HepG2 (cell line): Measurements from ENCODE around the gene SPNS2. TPM values are rescaled to one million over a fixed set of nuclear protein-coding genes. Genes with fewer than 3 reads are reported as not detected.

Experiments used
- ATAC-seq: fragments of 200-7000 bp; cut with Tn5 transposase; 3 replicates; pipeline ENCODE4 v1.9.1; 2020; ENCODE audit warnings: mild to moderate bottlenecking, moderate library complexity
- BruUV-seq: library from RNA; stranded (reverse); fragments of 400-500 nt; replicated peaks from 2 replicates; lab custom pipeline; 2021; lab: Mats Ljungman, UMichigan
- CTCF ChIA-PET: fragments of 300-600 bp; formaldehyde crosslinking; extraction: SDS; loops from one replicate; lab custom pipeline; 2021; ENCODE audit warnings: low total read pairs, inconsistent platforms, low intra/inter-chr PET ratio; lab: Yijun Ruan, JAX
- POLR2A ChIA-PET: fragments of 350-600 bp; sonication (Branson Sonifier 250); formaldehyde crosslinking; loops from one replicate; lab custom pipeline; 2020; ENCODE audit warnings: antibody characterized with exemption, inconsistent platforms; lab: Yijun Ruan, JAX
- DNase-seq: peaks from one replicate; pipeline ENCODE4 v3.0.0-alpha.2; 2015; ENCODE audit warnings: low spot score
- FAIRE-seq: peaks from 3 replicates; lab custom pipeline; 2011; peaks lifted over from hg19 to GRCh38; lab: Jason Lieb, UNC
- H2AFZ ChIP-seq: one replicate; pipeline ENCODE4 v1.6.1; 2011; ENCODE audit warnings: low read length, inconsistent platforms
- H3K27ac ChIP-seq: fragments of 300-600 bp; 3 replicates; pipeline ENCODE4 v1.8.0; 2011; ENCODE audit warnings: mixed run types, mild to moderate bottlenecking, mixed read lengths, low read length, inconsistent platforms; ENCODE audit not compliant: insufficient read depth; ENCODE audit errors: extremely low read length
- H3K27me3 ChIP-seq, 2 experiments: fragments of 200-600 bp in 1 of 2; 2 replicates in 1 of 2; 3 replicates in 1 of 2; pipeline versions ENCODE4 v1.6.0 to v1.8.0; 2011; ENCODE audit warnings: low read length in 2 of 2, mild to moderate bottlenecking in 2 of 2, moderate library complexity in 2 of 2, inconsistent platforms in 1 of 2; ENCODE audit not compliant: insufficient read depth in 2 of 2, control insufficient read depth in 1 of 2
- H3K36me3 ChIP-seq, 2 experiments: fragments of 200-600 bp in 1 of 2; replicated peaks in 1 of 2; 2 replicates in 1 of 2; 3 replicates in 1 of 2; pipeline versions ENCODE4 v1.5.1 to v1.8.0; 2011; ENCODE audit warnings: low read length in 2 of 2, inconsistent platforms in 1 of 2; ENCODE audit not compliant: insufficient read depth in 2 of 2, control insufficient read depth in 1 of 2
- H3K4me1 ChIP-seq: 2 replicates; pipeline ENCODE4 v1.5.1; 2012; ENCODE audit warnings: low read length, inconsistent platforms; ENCODE audit not compliant: insufficient read depth
- H3K4me2 ChIP-seq: 2 replicates; pipeline ENCODE4 v1.6.0; 2011; ENCODE audit warnings: low read depth, low read length, inconsistent platforms
- H3K4me3 ChIP-seq, 3 experiments: fragments of 200-600 bp in 1 of 3; sonication (generic), shearing (Covaris generic) in 1 of 3; replicated peaks in 1 of 3; 2 replicates each; pipeline ENCODE4 v1.5.1; 2011 to 2016; ENCODE audit warnings: low read length in 3 of 3, inconsistent platforms in 2 of 3, low read depth in 2 of 3, mild to moderate bottlenecking in 2 of 3, control low read depth in 1 of 3, mixed read lengths in 1 of 3; ENCODE audit not compliant: insufficient read depth in 1 of 3
- H3K79me2 ChIP-seq: one replicate; pipeline ENCODE4 v1.6.1; 2011; ENCODE audit warnings: low read length, inconsistent platforms; ENCODE audit not compliant: insufficient read depth
- H3K9ac ChIP-seq: 2 replicates; pipeline ENCODE4 v1.6.0; 2011; ENCODE audit warnings: mild to moderate bottlenecking, low read depth, low read length, inconsistent platforms; ENCODE audit not compliant: insufficient read depth
- H3K9me3 ChIP-seq: 2 replicates; pipeline ENCODE4 v1.5.1; 2012; ENCODE audit warnings: mild to moderate bottlenecking, low read length
- H4K20me1 ChIP-seq: 2 replicates; pipeline ENCODE4 v1.6.0; 2011; ENCODE audit warnings: inconsistent platforms, mild to moderate bottlenecking, low read length, moderate library complexity; ENCODE audit not compliant: insufficient read depth
- AGO2 ChIP-seq: fragments of 200-400 bp; formaldehyde crosslinking; optimal IDR thresholded peaks from 2 replicates; pipeline ENCODE3; 2017; ENCODE audit warnings: mild to moderate bottlenecking, low read depth, low read length, moderate library complexity
- IKZF4 ChIP-seq: sonication (generic); formaldehyde crosslinking; IDR thresholded peaks from 2 replicates; pipeline ENCODE4 v1.5.1; 2020; ENCODE audit warnings: borderline replicate concordance, mild to moderate bottlenecking, low read depth, missing genetic modification reagents; ENCODE audit errors: not compliant biosample characterization
- MIER3 ChIP-seq: IDR thresholded peaks from 2 replicates; pipeline ENCODE4 v1.6.1; 2016; ENCODE audit warnings: missing compliant biosample characterization, borderline replicate concordance
- NBN ChIP-seq: fragments of 450-650 bp; conservative IDR thresholded peaks from 2 replicates; pipeline ENCODE4 v1.6.1; 2017
- NFE2L1 ChIP-seq: sonication (generic); formaldehyde crosslinking; IDR thresholded peaks from 2 replicates; pipeline ENCODE4 v1.4.0; 2020; ENCODE audit warnings: missing genetic modification reagents, mild to moderate bottlenecking, borderline replicate concordance
- POLR2AphosphoS2 ChIP-seq: IDR thresholded peaks from 2 replicates; pipeline ENCODE4 v1.6.1; 2011; ENCODE audit warnings: low read depth, low read length, improper control_type of control experiment
- RAD51 ChIP-seq: fragments of 450-650 bp; IDR thresholded peaks from 2 replicates; pipeline ENCODE4 v1.6.1; 2016; ENCODE audit warnings: borderline replicate concordance
- SRF ChIP-seq: IDR thresholded peaks from 2 replicates; pipeline ENCODE4 v1.6.1; 2011; ENCODE audit warnings: mild to moderate bottlenecking, low read depth, low read length, moderate library complexity
- ZNF101 ChIP-seq: sonication (generic); formaldehyde crosslinking; IDR thresholded peaks from 2 replicates; pipeline ENCODE4 v1.4.0; 2020; ENCODE audit warnings: mild to moderate bottlenecking, low read depth, missing genetic modification reagents, borderline replicate concordance
- ZNF564 ChIP-seq: sonication (generic); formaldehyde crosslinking; IDR thresholded peaks from 2 replicates; pipeline ENCODE4 v1.8.1; 2023; ENCODE audit warnings: mild to moderate bottlenecking, missing genetic modification reagents
- ZSCAN21 ChIP-seq: sonication (generic); formaldehyde crosslinking; IDR thresholded peaks from 2 replicates; pipeline ENCODE4 v1.8.0; 2022; ENCODE audit warnings: mild to moderate bottlenecking, missing genetic modification reagents, moderate library complexity, borderline replicate concordance
- WGBS: methylation state at CpG from one replicate; pipeline ENCODE4 v1.1.6; 2017; ENCODE audit warnings: low lambda C conversion rate; 5-methylcytosine and 5-hydroxymethylcytosine counted together
- in situ Hi-C: cut with HindIII; loops from 2 replicates; pipeline ENCODE4 v1.10.0; 2017; ENCODE audit warnings: low pct_unique_long_range_greater_than_20kb; ENCODE audit not compliant: extremely low pct_ligation_motif_present
- intact Hi-C: fragments of 100-400 bp; cut with micrococcal nuclease; formaldehyde crosslinking; loops from one replicate; pipeline ENCODE4 v1.10.0; 2022; ENCODE audit not compliant: unreplicated experiment
- polyA plus RNA-seq, 8 experiments: library from polyadenylated mRNA; depleted of rRNA in 3 of 8; stranded (reverse) in 7 of 8; unstranded in 1 of 8; fragments of >200 nt; fragmentation: Illumina TruSeq in 4 of 8; extraction: Trizol in 4 of 8; gene quantifications; 2 replicates each; pipeline versions ENCODE4 v1.2.1 to v1.2.3, GENCODE V29; 2011 to 2016; ENCODE audit warnings: low read depth in 4 of 8, missing spikeins in 1 of 8, mixed read lengths in 1 of 8; ENCODE audit not compliant: insufficient read depth in 1 of 8
- total RNA-seq, 5 experiments: library from RNA; depleted of rRNA; stranded (reverse); fragments of >200 nt; fragmentation: Illumina TruSeq; extraction: Trizol; gene quantifications; 2 replicates each; pipeline ENCODE4 v1.2.3, GENCODE V29; 2016; ENCODE audit warnings: low read depth in 1 of 5
- TF ChIP-seq, protein P1 (sequence below): sonication (generic); formaldehyde crosslinking; IDR thresholded peaks from 2 replicates; pipeline ENCODE4 v1.8.1; 2023; ENCODE audit warnings: missing genetic modification reagents, mild to moderate bottlenecking, borderline replicate concordance
- TF ChIP-seq, protein P2 (sequence below): sonication (generic); formaldehyde crosslinking; IDR thresholded peaks from 2 replicates; pipeline ENCODE4 v1.4.0; 2020; ENCODE audit warnings: missing genetic modification reagents
- TF ChIP-seq, protein P3 (sequence below): sonication (generic); formaldehyde crosslinking; IDR thresholded peaks from 2 replicates; pipeline ENCODE4 v1.5.0; 2020; ENCODE audit warnings: mild to moderate bottlenecking, missing genetic modification reagents, moderate library complexity

The SPNS2 gene
- total and polyA plus RNA-seq, 2 of the 13 experiments (the other 11 are each of a cell fraction or from before 2014, with no cell fraction given): 0.01 TPM; not detected in 1

DNA sequence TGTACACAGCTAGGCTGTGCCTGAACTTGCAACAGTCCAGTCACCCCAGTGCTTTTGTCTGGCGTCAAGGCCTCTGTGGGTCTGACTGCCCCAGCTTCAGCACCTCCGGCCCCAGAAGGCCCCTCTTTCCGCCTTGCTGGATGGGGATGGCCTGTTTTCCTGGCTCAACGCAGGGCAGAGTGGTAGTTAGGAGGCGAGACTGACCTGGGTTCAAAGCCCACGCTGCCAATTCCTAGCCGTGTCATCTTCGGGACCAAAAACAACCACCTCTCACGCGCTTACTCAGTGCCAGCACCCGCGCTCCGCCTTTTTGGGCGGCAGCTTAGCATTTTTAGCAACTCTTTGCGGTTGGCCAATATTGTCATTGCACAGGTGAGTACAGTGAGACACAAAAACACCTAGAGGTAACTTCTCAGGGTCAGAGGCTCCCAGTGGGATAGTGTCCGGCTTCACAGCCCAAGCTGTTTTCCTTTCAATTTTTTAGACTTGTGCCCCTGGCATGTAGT is 51.9 kb downstream of the SPNS2 start:
- Histone ChIP-seq H3K4me2 (no peak overlapping the region), H3K27me3 (no peaks in the 10 kb centered on the region), H3K27ac (no peak overlapping the region), H3K36me3 (peaks cover 41 to 76% of the 10 kb centered on the region in 2 experiments), H3K4me1 (peaks cover 14% of the 10 kb centered on the region), H2AFZ (no peak overlapping the region), H3K9me3 (no peaks in the 10 kb centered on the region), H4K20me1 (no peaks in the 10 kb centered on the region), H3K79me2 (peaks cover 16% of the 10 kb centered on the region), H3K9ac (no peak overlapping the region), H3K4me3 (no peak overlapping the region)
- TF ChIP-seq NFE2L1 (CRISPR knock-in tag) (no peak), ZSCAN21 (CRISPR knock-in tag) (no peak), AGO2 (peak; percentile 48), RAD51 (no peak), POLR2AphosphoS2 (no peak)
- TF ChIP-seq, protein P1, sequence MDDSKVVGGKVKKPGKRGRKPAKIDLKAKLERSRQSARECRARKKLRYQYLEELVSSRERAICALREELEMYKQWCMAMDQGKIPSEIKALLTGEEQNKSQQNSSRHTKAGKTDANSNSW (CRISPR knock-in tag): no peak
- no TSS peak for BruUV-seq
- intact Hi-C loops: no loop called here
- in situ Hi-C loops: loop anchor here (10.0 kb wide), 1 partner anchor 344 kb away; the partner anchor contains the start of gene C17orf107
- ChIA-PET POLR2A (interaction anchor here (0.9 kb wide), 1 partner anchor 11 kb away, joined by 3 read pairs; no protein-coding TSS in a partner anchor), CTCF (no interaction called here)
- WGBS: 96% methylated on average over 12 of the region's 16 CpGs
- ATAC-seq (no peak), DNase-seq (no peak), FAIRE-seq (no peak)

DNA sequence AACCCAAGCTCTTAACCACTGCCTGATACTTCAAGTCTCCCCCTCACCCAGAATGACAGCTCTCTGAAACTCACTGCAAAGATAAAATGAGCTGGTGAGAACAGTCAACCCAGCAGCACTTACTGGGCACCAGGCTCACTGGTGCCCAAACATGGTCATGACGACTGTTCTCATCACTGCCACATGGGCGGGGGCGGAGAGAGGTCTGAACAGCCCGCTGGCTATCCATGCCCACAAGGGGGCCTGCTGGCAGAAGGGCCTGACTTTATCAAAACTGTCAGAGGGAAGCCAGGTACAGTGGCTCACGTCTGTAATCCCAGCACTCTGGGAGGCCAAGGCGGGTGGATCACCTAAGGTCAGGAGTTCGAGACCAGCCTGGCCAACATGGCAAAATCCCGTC is 52.5 kb downstream of the SPNS2 start:
- no peak for FAIRE-seq
- Histone ChIP-seq H4K20me1 (no peaks in the 10 kb centered on the region), H2AFZ (no peak overlapping the region), H3K79me2 (peaks cover 16% of the 10 kb centered on the region), H3K4me2 (no peak overlapping the region), H3K4me3 (no peak overlapping the region), H3K4me1 (peaks cover 20% of the 10 kb centered on the region), H3K9me3 (no peaks in the 10 kb centered on the region), H3K27ac (no peak overlapping the region), H3K27me3 (no peaks in the 10 kb centered on the region), H3K36me3 (peaks cover 38 to 71% of the 10 kb centered on the region in 2 experiments), H3K9ac (no peak overlapping the region)
- intact Hi-C loops: no loop called here
- in situ Hi-C loops: loop anchor here (10.0 kb wide), 1 partner anchor 344 kb away; the partner anchor contains the start of gene C17orf107
- BruUV-seq: no TSS peak
- WGBS: 90% methylated on average over 6 of the region's 8 CpGs
- ChIA-PET CTCF (no interaction called here), POLR2A (interaction anchor here (0.9 to 1.1 kb wide), 2 partner anchors 12 to 13 kb away, joined by 3 read pairs; no protein-coding TSS in a partner anchor)
- ATAC-seq: 0 out of 3 replicates have a peak, but pooled peaks have one; percentile 11
- DNase-seq: peak; percentile 41
- TF ChIP-seq NBN (no peak), IKZF4 (CRISPR knock-in tag) (no peak), SRF (peak; percentile 83), MIER3 (no peak), ZNF564 (CRISPR knock-in tag) (no peak), ZNF101 (CRISPR knock-in tag) (no peak)
- TF ChIP-seq, protein P2, sequence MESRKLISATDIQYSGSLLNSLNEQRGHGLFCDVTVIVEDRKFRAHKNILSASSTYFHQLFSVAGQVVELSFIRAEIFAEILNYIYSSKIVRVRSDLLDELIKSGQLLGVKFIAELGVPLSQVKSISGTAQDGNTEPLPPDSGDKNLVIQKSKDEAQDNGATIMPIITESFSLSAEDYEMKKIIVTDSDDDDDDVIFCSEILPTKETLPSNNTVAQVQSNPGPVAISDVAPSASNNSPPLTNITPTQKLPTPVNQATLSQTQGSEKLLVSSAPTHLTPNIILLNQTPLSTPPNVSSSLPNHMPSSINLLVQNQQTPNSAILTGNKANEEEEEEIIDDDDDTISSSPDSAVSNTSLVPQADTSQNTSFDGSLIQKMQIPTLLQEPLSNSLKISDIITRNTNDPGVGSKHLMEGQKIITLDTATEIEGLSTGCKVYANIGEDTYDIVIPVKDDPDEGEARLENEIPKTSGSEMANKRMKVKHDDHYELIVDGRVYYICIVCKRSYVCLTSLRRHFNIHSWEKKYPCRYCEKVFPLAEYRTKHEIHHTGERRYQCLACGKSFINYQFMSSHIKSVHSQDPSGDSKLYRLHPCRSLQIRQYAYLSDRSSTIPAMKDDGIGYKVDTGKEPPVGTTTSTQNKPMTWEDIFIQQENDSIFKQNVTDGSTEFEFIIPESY (CRISPR knock-in tag): peak; percentile 98
- TF ChIP-seq, protein P3, sequence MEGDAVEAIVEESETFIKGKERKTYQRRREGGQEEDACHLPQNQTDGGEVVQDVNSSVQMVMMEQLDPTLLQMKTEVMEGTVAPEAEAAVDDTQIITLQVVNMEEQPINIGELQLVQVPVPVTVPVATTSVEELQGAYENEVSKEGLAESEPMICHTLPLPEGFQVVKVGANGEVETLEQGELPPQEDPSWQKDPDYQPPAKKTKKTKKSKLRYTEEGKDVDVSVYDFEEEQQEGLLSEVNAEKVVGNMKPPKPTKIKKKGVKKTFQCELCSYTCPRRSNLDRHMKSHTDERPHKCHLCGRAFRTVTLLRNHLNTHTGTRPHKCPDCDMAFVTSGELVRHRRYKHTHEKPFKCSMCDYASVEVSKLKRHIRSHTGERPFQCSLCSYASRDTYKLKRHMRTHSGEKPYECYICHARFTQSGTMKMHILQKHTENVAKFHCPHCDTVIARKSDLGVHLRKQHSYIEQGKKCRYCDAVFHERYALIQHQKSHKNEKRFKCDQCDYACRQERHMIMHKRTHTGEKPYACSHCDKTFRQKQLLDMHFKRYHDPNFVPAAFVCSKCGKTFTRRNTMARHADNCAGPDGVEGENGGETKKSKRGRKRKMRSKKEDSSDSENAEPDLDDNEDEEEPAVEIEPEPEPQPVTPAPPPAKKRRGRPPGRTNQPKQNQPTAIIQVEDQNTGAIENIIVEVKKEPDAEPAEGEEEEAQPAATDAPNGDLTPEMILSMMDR (CRISPR knock-in tag): 0 out of 2 replicates have a peak, but pooled peaks have one; percentile 6
